Parathyroid adenoma (tissue), 2 donors: Measurements from ENCODE around the gene LEMD1.

Source experiments
- H2AFZ ChIP-seq: fragments of 300-600 bp; sonication (generic); one replicate; pipeline ENCODE4 v1.7.0; 2017; ENCODE audit warnings: antibody characterized with exemption, mild to moderate bottlenecking
- H3K27ac ChIP-seq: fragments of 300-600 bp; sonication (generic); one replicate; pipeline ENCODE4 v1.7.0; 2017
- H3K27me3 ChIP-seq: fragments of 300-600 bp; sonication (generic); one replicate; pipeline ENCODE4 v1.7.0; 2017; ENCODE audit warnings: low read length; ENCODE audit not compliant: control insufficient read depth, insufficient read depth
- H3K36me3 ChIP-seq: fragments of 300-600 bp; sonication (generic); one replicate; pipeline ENCODE4 v1.7.0; 2017; ENCODE audit warnings: low read length; ENCODE audit not compliant: control insufficient read depth, insufficient read depth
- H3K4me1 ChIP-seq: fragments of 300-600 bp; sonication (generic); one replicate; pipeline ENCODE4 v1.7.0; 2017; ENCODE audit warnings: control low read depth
- H3K4me2 ChIP-seq: fragments of 300-600 bp; sonication (generic); one replicate; pipeline ENCODE4 v1.7.0; 2017; ENCODE audit warnings: low read length
- H3K4me3 ChIP-seq: fragments of 300-600 bp; sonication (generic); one replicate; pipeline ENCODE4 v1.7.0; 2017; ENCODE audit warnings: low read depth, low read length
- H3K79me2 ChIP-seq: fragments of 300-600 bp; sonication (generic); one replicate; pipeline ENCODE4 v1.7.0; 2017; ENCODE audit warnings: control low read depth
- H3K9ac ChIP-seq: fragments of 300-600 bp; sonication (generic); one replicate; pipeline ENCODE4 v1.7.0; 2017; ENCODE audit warnings: mild to moderate bottlenecking
- H3K9me3 ChIP-seq: fragments of 300-600 bp; sonication (generic); one replicate; pipeline ENCODE4 v1.7.0; 2017; ENCODE audit warnings: low read length; ENCODE audit not compliant: control insufficient read depth
- TF ChIP-seq, protein P1 (sequence below): fragments of 300-600 bp; sonication (generic); IDR thresholded peaks from one replicate; pipeline ENCODE4 v1.7.0; 2017; ENCODE audit warnings: antibody characterized with exemption, mild to moderate bottlenecking
- donor health status: primary hyperparathyroidism.

Gene LEMD1

DNA sequence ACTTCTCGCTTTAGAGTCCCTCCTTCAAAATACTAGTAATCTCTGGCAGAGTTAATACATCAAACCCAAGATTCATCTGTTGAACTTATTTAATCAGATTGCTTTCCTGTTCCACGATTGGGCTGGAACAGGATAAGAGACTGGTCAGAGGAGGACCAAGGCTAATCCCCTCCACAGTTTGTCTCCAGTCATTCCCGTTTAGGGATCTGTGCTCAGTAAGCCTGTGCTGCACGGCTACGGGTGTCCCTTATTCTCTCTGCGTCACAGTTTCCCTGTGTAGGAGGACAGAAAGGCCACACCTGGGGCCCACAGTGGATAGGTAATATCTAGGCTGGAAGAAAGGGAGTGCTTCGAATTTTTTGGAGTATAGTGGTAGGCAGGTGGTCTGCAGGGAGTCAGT lies 83.8 kb downstream of the LEMD1 start:
- H3K4me1 ChIP-seq, result no peaks in the 10 kb centered on the region
- no peak overlapping the region for H3K4me3 ChIP-seq
- H3K79me2 ChIP-seq, result no peaks in the 10 kb centered on the region
- no peaks in the 10 kb centered on the region for H3K36me3 ChIP-seq
- H3K9me3 ChIP-seq, result no peaks in the 10 kb centered on the region
- H3K9ac ChIP-seq, result no peak overlapping the region
- no peak overlapping the region for H3K4me2 ChIP-seq
- TF ChIP-seq, protein P1, sequence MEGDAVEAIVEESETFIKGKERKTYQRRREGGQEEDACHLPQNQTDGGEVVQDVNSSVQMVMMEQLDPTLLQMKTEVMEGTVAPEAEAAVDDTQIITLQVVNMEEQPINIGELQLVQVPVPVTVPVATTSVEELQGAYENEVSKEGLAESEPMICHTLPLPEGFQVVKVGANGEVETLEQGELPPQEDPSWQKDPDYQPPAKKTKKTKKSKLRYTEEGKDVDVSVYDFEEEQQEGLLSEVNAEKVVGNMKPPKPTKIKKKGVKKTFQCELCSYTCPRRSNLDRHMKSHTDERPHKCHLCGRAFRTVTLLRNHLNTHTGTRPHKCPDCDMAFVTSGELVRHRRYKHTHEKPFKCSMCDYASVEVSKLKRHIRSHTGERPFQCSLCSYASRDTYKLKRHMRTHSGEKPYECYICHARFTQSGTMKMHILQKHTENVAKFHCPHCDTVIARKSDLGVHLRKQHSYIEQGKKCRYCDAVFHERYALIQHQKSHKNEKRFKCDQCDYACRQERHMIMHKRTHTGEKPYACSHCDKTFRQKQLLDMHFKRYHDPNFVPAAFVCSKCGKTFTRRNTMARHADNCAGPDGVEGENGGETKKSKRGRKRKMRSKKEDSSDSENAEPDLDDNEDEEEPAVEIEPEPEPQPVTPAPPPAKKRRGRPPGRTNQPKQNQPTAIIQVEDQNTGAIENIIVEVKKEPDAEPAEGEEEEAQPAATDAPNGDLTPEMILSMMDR, result no peak
- no peaks in the 10 kb centered on the region for H3K27me3 ChIP-seq
- no peak overlapping the region for H3K27ac ChIP-seq
- H2AFZ ChIP-seq, result no peak overlapping the region

DNA sequence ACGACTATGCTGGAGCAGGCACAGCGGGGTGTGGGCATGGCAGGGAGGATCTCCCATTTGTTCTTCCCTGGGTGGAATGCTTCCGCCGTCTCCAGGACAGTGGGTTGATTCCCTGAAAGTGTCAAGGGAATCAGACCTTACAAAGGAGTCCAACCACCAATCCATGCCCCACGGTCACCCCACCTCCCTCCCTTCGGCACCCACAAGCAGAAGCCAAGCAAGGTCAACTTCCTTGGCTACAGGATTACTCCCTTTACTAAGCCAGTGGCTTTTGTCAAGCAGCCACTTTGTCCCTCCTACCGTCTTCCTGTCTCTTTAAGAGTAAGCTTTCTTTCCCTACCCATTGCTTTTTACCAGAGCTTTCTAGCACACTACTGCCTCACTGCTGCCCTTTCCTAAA lies 84.4 kb downstream of the LEMD1 start:
- H3K4me3 ChIP-seq, result no peak overlapping the region
- no peaks in the 10 kb centered on the region for H3K36me3 ChIP-seq
- H3K9me3 ChIP-seq, result no peaks in the 10 kb centered on the region
- TF ChIP-seq, protein P1, result no peak
- H3K79me2 ChIP-seq, result no peaks in the 10 kb centered on the region
- no peaks in the 10 kb centered on the region for H3K4me1 ChIP-seq
- H2AFZ ChIP-seq, result no peak overlapping the region
- H3K4me2 ChIP-seq, result no peak overlapping the region
- no peaks in the 10 kb centered on the region for H3K27me3 ChIP-seq
- no peak overlapping the region for H3K9ac ChIP-seq
- no peak overlapping the region for H3K27ac ChIP-seq

DNA sequence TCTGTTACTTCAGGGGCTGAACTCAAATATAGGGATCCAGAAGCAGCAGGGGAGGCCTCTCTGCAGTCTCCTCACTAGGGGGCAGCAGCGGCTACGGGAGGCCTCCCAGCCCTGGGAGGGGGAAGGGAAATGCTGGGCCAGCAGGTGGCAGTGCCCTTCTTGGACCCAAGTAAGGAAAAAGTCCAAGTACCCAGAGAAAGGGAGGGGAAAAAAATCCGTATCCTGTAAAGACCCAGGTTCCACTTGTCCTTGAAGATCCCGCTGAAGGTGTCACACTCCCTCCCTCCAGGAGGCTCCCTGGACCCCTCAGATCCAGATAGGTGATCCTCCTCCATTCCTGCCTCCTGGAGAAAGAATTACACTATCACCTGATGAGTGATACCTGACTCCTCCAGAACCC lies 86.2 kb downstream of the LEMD1 start:
- H2AFZ ChIP-seq, result no peak overlapping the region
- no peak overlapping the region for H3K9ac ChIP-seq
- no peak overlapping the region for H3K27ac ChIP-seq
- no peaks in the 10 kb centered on the region for H3K79me2 ChIP-seq
- H3K9me3 ChIP-seq, result no peaks in the 10 kb centered on the region
- no peak overlapping the region for H3K4me3 ChIP-seq
- no peaks in the 10 kb centered on the region for H3K27me3 ChIP-seq
- no peaks in the 10 kb centered on the region for H3K4me1 ChIP-seq
- H3K36me3 ChIP-seq, result no peaks in the 10 kb centered on the region
- TF ChIP-seq, protein P1, result peak; percentile 91
- no peak overlapping the region for H3K4me2 ChIP-seq

DNA sequence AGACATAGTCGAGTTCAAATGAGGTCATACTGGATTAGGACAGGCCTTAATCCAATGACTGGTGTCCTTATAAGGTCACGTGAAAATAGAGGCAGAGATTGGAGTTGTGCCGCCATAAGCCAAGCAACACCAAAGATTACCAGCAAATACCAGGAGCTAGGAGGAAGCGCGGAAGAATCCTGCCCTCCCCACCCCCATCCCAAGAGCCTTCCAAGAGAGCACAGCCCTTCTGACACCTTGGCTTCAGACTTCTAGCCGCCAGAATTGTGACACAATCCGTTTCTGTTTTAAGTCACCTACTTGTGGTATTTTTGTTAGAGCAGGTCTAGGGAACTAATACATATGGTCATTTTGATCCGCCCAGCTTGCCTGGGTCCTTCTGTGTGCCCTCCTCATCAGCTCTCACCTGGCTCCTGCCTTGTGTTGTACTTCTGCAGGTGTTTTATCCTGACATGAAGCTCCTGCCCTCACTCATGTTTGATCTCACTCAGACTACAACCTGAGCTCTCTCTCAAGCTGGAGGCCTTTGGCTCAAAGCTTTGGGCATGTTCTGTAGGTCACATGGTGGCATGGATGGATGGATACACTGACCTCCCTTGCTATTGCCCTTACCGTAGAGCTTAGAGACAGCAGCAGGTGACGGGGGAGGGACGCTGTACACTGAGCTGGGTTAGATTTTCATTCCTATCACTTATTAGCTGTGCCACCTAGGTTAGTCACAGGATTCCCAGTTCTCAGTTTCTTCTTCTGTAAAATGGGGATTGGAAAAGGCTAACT lies 89.7 kb downstream of the LEMD1 start:
- no peak overlapping the region for H3K4me3 ChIP-seq
- H3K9me3 ChIP-seq, result no peaks in the 10 kb centered on the region
- H3K36me3 ChIP-seq, result no peaks in the 10 kb centered on the region
- no peak overlapping the region for H2AFZ ChIP-seq
- no peak overlapping the region for H3K9ac ChIP-seq
- H3K79me2 ChIP-seq, result no peaks in the 10 kb centered on the region
- H3K27ac ChIP-seq, result no peak overlapping the region
- TF ChIP-seq, protein P1, result no peak
- H3K27me3 ChIP-seq, result no peaks in the 10 kb centered on the region
- H3K4me2 ChIP-seq, result no peak overlapping the region
- H3K4me1 ChIP-seq, result peaks cover 13% of the 10 kb centered on the region
